Measurements from ENCODE around the gene EML4. TPM values are rescaled to one million over a fixed set of nuclear protein-coding genes. Genes with fewer than 3 reads are reported as not detected.
A peak's percentile ranks its signal among the peaks of the same experiment; 100 is the strongest.
"Not testable (repeated sequence)": the region's sequence is repeated elsewhere in the genome, so short reads cannot be mapped to it uniquely, and the experiment has no call there.

The EML4 gene
- total and polyA plus RNA-seq, 3 experiments from 2014 or later, result 58.0 to 70.8 (median 61.5) TPM

DNA sequence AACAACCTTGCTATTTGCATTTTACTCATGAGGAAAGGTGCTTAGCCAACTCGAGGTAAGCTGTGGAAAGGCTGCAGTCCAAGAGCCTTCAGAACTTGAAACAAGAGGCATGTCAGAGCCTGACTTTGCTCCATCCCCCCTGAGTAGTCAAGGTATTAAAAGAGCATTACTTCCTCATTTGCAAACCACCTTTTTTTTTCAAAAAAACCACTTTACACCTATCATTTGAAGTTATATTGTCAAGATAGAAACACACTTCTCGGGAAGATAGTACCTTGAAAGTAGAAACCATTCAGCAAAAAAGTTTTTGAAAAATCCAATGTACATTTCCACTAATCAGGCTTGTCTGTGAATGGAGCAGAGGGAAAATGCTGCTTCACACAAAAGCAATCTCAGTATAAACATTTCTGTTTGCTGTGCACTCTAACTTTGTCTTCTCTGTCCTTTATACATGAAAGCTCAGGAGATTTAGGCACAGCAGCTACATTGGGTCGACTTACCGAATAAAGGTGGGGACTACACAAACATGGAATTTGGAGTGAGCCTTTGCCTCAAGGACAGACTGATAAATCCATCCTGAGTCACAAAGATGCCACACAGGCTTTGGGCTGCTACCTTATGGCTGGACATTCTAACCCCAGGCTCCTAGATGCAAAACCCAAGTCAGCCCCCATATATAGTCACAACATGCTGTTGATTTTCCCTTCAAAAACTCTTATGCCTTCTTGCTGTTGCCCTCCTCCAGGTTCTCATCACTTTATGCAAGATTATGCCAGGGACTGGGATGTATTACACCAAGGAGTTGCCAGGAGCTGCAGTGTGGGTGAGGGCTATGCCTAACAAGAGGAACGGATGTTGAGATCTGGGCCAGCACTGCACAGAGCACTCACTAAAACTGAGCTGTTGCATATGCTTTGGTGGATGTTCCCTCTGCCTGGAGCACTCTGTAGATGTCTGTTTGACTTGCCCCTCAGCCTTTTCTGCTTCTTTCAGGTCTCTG, 41.4 kb upstream of the EML4 start:
- CTCF ChIA-PET, result interaction anchor here (1.0 to 2.4 kb wide), 6 partner anchors 8 to 69 kb away, joined by 3 to 6 read pairs (median 4); no protein-coding TSS in a partner anchor
- peak in 3 of 5 donors; percentile 57 to 73 (median 61) for DNase-seq

DNA sequence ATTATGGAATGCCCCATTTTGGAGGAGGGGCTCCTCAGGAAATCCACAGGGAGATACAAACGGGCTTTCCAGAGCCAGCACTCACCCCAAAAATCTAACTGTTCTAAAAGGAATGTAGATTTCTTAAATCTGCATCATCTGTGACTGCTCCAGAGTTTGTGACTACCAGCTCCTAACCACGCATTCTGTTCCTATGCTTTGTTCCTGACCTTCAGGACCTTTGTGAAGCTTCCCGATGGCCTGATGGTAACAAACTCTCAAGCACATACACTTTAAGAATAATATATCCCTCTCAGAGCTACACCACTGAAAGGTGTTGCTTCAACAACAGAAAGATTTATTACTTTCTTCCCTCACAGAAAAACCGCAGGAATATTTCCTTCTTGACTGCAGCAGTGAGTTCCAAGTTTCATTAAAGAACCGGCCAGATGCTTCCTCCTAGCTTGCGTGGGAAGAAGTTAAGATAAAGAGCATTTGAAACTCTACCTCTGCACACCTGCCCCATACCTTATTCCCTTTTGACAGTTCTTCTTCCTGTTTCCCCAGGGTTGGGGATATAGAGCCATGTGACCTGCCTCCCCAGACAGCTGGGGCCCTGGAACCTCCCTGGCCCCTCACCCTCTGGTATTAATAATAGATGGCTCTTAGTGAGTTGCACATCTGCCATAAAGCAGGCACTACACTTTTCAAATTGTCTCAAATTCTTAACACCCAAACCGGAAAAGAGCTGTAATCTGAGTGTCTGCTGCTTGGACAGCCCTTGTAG, 40.2 kb upstream of the EML4 start:
- peaks cover 92 to 98% (median 98%) of the 10 kb centered on the region in 3 donors for H3K4me1 Mint-ChIP-seq
- H3K4me3 ChIP-seq (ENCODE audit: low read length), result peak overlapping the region; percentile 40
- H3K4me3 Mint-ChIP-seq, result peak overlapping the region; percentile 60 to 89 (median 76)
- H3K9me3 Mint-ChIP-seq, result no peaks in the 10 kb centered on the region
- no peaks in the 10 kb centered on the region for H3K27me3 Mint-ChIP-seq
- peak overlapping the region; percentile 76 to 100 (median 92) for H3K27ac Mint-ChIP-seq
- POLR2A ChIA-PET, result interaction anchor here (0.6 to 3.8 kb wide), 7 partner anchors 7 to 30 kb away, joined by 3 to 30 read pairs (median 4); no protein-coding TSS in a partner anchor
- no peaks in the 10 kb centered on the region for H3K36me3 Mint-ChIP-seq
- H3K27me3 ChIP-seq (ENCODE audit: insufficient read depth, low read length, poor library complexity, severe bottlenecking), result no peaks in the 10 kb centered on the region
- H3K9me3 ChIP-seq (ENCODE audit: low read length), result no peaks in the 10 kb centered on the region
- CTCF ChIA-PET, result interaction anchor here (0.8 to 2.4 kb wide), 6 partner anchors 11 to 67 kb away, joined by 3 to 6 read pairs (median 3); no protein-coding TSS in a partner anchor
- peaks cover 95% of the 10 kb centered on the region for H3K4me1 ChIP-seq (ENCODE audit: insufficient read depth, low read length)
- no peak for DNase-seq
- H3K27ac ChIP-seq (ENCODE audit: low read depth, low read length), result no peak overlapping the region
- no peaks in the 10 kb centered on the region for H3K36me3 ChIP-seq (ENCODE audit: insufficient read depth, low read length)

More for the DNA sequence above, 41.4 kb upstream of the EML4 start:
- POLR2A ChIA-PET, result interaction anchor here (0.6 to 3.8 kb wide), 9 partner anchors 9 to 45 kb away, joined by 3 to 30 read pairs (median 4); no protein-coding TSS in a partner anchor
- H3K4me3 ChIP-seq (ENCODE audit: low read length), result peak overlapping the region; percentile 40
- Mint-ChIP-seq H3K36me3 (peaks cover 0 to 5% (median 2%) of the 10 kb centered on the region in 3 donors), H3K27ac (peak overlapping the region; percentile 76 to 100 (median 92)), H3K4me3 (peak overlapping the region; percentile 36 to 84 (median 76)), H3K4me1 (peaks cover 87 to 97% (median 96%) of the 10 kb centered on the region in 3 donors), H3K9me3 (peaks cover 0 to 4% (median 0%) of the 10 kb centered on the region in 5 donors), H3K27me3 (no peaks in the 10 kb centered on the region)
- H3K27ac ChIP-seq (ENCODE audit: low read depth, low read length), result peak overlapping the region; percentile 40
- no peaks in the 10 kb centered on the region for H3K9me3 ChIP-seq (ENCODE audit: low read length)
- no peaks in the 10 kb centered on the region for H3K36me3 ChIP-seq (ENCODE audit: insufficient read depth, low read length)
- H3K4me1 ChIP-seq (ENCODE audit: insufficient read depth, low read length), result peaks cover 97% of the 10 kb centered on the region
- H3K27me3 ChIP-seq (ENCODE audit: insufficient read depth, low read length, poor library complexity, severe bottlenecking), result no peaks in the 10 kb centered on the region

DNA sequence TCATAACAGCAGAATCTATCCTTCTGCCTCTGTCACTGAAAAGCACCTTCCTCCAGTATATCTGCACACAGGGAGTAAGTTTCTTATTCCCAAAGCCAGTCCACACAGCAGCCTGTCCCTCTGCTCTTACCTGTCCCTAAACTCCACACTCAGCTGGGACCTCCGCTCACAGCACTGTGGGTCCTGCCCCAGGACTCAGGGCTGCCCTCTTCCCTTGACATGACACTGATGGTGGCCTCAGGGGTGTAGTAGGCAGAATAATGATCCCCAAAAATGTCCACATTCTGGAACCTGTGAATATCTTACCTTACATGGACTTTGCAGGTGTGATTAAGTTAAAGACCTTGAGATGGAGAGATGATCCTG, 39.7 kb upstream of the EML4 start:
- Mint-ChIP-seq H3K4me3 (peak overlapping the region; percentile 56 to 89 (median 66)), H3K9me3 (no peaks in the 10 kb centered on the region), H3K27ac (peak overlapping the region; percentile 76 to 100 (median 92)), H3K27me3 (no peaks in the 10 kb centered on the region), H3K4me1 (peaks cover 88 to 98% (median 98%) of the 10 kb centered on the region in 3 donors), H3K36me3 (no peaks in the 10 kb centered on the region)
- ChIA-PET POLR2A (interaction anchor here (3.8 kb wide), 1 partner anchor 24 kb away, joined by 30 read pairs; no protein-coding TSS in a partner anchor), CTCF (interaction anchor here (0.8 to 1.5 kb wide), 4 partner anchors 11 to 67 kb away, joined by 3 read pairs; no protein-coding TSS in a partner anchor)
- no peaks in the 10 kb centered on the region for H3K27me3 ChIP-seq (ENCODE audit: insufficient read depth, low read length, poor library complexity, severe bottlenecking)
- no peak overlapping the region for H3K27ac ChIP-seq (ENCODE audit: low read depth, low read length)
- H3K4me1 ChIP-seq (ENCODE audit: insufficient read depth, low read length), result peaks cover 95% of the 10 kb centered on the region
- DNase-seq, result no peak
- peak overlapping the region; percentile 7 for H3K4me3 ChIP-seq (ENCODE audit: low read length)
- no peaks in the 10 kb centered on the region for H3K9me3 ChIP-seq (ENCODE audit: low read length)
- H3K36me3 ChIP-seq (ENCODE audit: insufficient read depth, low read length), result no peaks in the 10 kb centered on the region

DNA sequence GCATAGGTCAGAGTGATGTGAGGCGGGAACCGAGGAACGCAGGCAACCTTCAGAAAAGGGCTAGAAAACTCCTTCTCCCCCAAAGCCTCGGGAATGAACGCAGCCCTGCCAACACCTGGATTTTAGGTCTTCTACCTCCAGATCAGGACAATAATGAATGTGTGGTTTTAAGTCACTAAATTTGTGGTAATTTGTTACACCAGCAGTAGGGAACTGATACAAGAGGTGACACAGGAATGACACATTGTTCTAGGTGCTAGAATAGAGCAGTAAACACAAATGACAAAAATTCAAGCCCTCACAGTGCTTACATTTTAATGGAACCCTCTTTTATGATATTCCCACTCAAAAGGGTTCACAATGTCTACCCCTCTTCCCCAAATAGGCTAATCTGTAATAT, 39.2 kb upstream of the EML4 start:
- Histone ChIP-seq H3K4me1 (ENCODE audit: insufficient read depth, low read length) (peaks cover 94% of the 10 kb centered on the region), H3K36me3 (ENCODE audit: insufficient read depth, low read length) (no peaks in the 10 kb centered on the region), H3K27ac (ENCODE audit: low read depth, low read length) (no peak overlapping the region), H3K9me3 (ENCODE audit: low read length) (no peaks in the 10 kb centered on the region), H3K27me3 (ENCODE audit: insufficient read depth, low read length, poor library complexity, severe bottlenecking) (no peaks in the 10 kb centered on the region), H3K4me3 (ENCODE audit: low read length) (peak overlapping the region; percentile 7)
- peaks cover 87 to 98% (median 98%) of the 10 kb centered on the region in 3 donors for H3K4me1 Mint-ChIP-seq
- no peak for DNase-seq
- no peaks in the 10 kb centered on the region for H3K36me3 Mint-ChIP-seq
- peak overlapping the region in 5 of 7 donors; percentile 10 to 83 (median 60) for H3K4me3 Mint-ChIP-seq
- no peaks in the 10 kb centered on the region for H3K27me3 Mint-ChIP-seq
- POLR2A ChIA-PET, result interaction anchor here (3.8 kb wide), 1 partner anchor 24 kb away, joined by 30 read pairs; no protein-coding TSS in a partner anchor
- H3K9me3 Mint-ChIP-seq, result no peaks in the 10 kb centered on the region
- CTCF ChIA-PET, result interaction anchor here (0.8 to 1.5 kb wide), 3 partner anchors 12 to 66 kb away, joined by 3 read pairs; no protein-coding TSS in a partner anchor
- peak overlapping the region; percentile 76 to 100 (median 94) for H3K27ac Mint-ChIP-seq

DNA sequence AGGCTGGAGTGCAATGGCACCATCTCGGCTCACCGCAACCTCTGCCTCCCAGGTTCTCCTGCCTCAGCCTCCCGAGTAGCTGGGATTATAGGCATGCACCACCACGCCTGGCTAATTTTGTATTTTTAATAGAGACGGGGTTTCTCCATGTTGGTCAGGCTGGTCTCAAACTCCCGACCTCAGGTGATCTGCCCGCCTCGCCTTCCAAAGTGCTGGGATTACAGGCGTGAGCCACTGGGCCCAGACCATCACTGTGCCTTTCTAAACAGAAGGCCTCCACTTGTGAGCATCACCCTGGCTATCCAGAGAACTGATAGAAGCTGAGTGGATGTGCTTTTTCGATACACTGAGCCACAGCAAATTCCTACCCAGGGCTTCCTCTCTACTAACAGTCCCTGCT, 38.3 kb upstream of the EML4 start:
- H3K9me3 Mint-ChIP-seq; H3K27me3 ChIP-seq (ENCODE audit: insufficient read depth, low read length, poor library complexity, severe bottlenecking); H3K36me3 Mint-ChIP-seq; H3K27me3 Mint-ChIP-seq; POLR2A ChIA-PET; H3K9me3 ChIP-seq (ENCODE audit: low read length); H3K36me3 ChIP-seq (ENCODE audit: insufficient read depth, low read length); DNase-seq; H3K27ac ChIP-seq (ENCODE audit: low read depth, low read length); H3K4me3 ChIP-seq (ENCODE audit: low read length): not testable (repeated sequence)
- Mint-ChIP-seq H3K4me1 (peaks cover 90 to 99% (median 98%) of the 10 kb centered on the region in 3 donors), H3K27ac (peak overlapping the region; percentile 76 to 100 (median 100)), H3K4me3 (peak overlapping the region in 3 of 7 donors; percentile 9 to 57 (median 26))
- H3K4me1 ChIP-seq (ENCODE audit: insufficient read depth, low read length), result peaks cover 95% of the 10 kb centered on the region
- CTCF ChIA-PET, result interaction anchor here (0.7 to 2.7 kb wide), 2 partner anchors 16 to 24 kb away, joined by 5 to 31 read pairs; no protein-coding TSS in a partner anchor

DNA sequence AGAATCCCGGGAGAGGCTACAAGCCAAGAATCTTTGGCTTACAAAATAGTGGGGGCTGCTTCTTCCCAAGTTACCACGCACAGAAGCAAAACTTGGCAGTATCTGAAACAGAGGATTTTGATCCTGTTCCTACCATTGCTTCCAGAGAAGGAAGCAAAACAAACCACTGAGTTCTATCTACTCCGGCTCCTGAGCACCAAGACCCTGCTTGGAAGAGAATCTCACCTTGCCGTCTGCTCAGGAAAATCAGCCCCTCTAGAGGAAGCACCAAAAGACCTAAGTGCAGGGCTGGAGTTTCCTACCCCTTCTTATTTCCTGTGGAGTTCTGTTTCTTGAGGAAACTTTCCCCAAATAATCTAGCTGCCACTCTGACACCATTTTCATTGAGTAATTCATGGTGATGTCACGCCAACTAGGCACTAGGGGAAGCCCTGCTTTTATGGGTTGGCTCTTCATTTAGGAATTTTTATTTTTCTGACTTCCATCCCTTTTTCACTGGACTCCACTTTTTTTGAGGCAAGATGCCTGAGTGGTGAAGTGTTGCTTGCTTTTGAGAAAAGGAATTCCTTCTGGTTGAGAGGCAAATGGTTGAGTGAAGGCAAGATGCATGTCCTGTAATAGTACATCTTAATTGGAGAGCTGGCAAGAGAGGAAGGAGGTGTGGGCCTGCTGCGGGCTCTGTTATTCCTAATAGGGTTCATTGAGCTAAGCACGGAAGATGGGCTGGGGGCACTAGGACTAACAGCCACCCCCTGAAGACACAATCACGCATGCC, 36.8 kb upstream of the EML4 start:
- DNase-seq, result peak in 2 of 5 donors; percentile 16 to 17
- ChIA-PET CTCF (interaction anchor here (0.8 to 6.6 kb wide), 22 partner anchors 8 to 262 kb away, joined by 3 to 63 read pairs (median 4); no protein-coding TSS in a partner anchor), POLR2A (interaction anchor here (0.5 to 2.3 kb wide), 10 partner anchors 8 to 209 kb away, joined by 3 to 62 read pairs (median 10); no protein-coding TSS in a partner anchor)
- Mint-ChIP-seq H3K27me3 (no peaks in the 10 kb centered on the region), H3K4me3 (peak overlapping the region; percentile 24 to 80 (median 77)), H3K27ac (peak overlapping the region; percentile 76 to 100 (median 100)), H3K4me1 (peaks cover 88 to 98% (median 98%) of the 10 kb centered on the region in 3 donors), H3K36me3 (no peaks in the 10 kb centered on the region), H3K9me3 (no peaks in the 10 kb centered on the region)
- Histone ChIP-seq H3K36me3 (ENCODE audit: insufficient read depth, low read length) (no peaks in the 10 kb centered on the region), H3K27me3 (ENCODE audit: insufficient read depth, low read length, poor library complexity, severe bottlenecking) (no peaks in the 10 kb centered on the region), H3K27ac (ENCODE audit: low read depth, low read length) (peak overlapping the region; percentile 78), H3K9me3 (ENCODE audit: low read length) (no peaks in the 10 kb centered on the region), H3K4me3 (ENCODE audit: low read length) (peak overlapping the region; percentile 55), H3K4me1 (ENCODE audit: insufficient read depth, low read length) (peaks cover 92% of the 10 kb centered on the region)

Data from CD8-positive, alpha-beta memory T cell (primary cell).